Measurements from ENCODE around the gene DMBX1.

Gene DMBX1

DNA sequence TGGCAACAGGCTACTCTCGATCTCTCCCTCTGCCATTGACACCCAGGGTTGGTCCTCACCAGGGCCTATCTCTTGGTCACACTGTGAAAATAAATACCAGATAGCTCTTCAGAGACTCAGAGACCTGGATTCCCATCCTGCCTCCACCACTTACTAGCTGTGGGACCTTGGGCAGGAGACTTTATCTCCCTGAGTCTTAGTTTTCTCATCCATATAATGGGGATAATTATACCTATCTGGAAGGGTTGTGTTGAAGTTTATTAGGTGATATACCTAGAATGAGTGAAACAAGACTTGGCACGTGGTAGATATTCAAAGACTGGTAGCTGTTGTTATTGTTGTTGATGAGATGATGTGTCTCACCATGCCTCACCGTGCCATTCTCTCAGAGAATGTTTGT is 7.4 kb downstream of the DMBX1 start:
- in situ Hi-C loops (cut with MboI; ENCODE audit: low sequenced_read_pairs), result no loop called here

DNA sequence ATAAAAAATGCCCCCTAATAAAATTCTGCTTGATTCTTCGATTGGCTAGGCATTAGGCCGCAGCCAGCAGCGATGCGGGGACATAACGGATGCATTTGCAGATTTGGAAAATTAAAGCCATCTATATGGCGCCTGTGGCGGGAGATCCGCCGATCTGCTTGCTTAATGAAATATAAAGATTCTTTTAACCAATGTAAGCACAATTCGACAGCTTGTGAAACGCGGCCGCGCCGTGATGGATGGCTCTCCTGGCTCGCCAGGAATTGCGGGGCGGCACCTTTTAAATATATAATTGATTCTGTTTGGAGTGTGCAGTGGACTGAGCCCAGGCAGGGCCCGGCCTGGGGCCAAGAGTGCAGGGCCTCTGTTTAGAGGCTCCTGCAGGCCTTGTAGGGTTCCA is 8.0 kb downstream of the DMBX1 start:
- in situ Hi-C loops (cut with MboI; ENCODE audit: low sequenced_read_pairs), result no loop called here

DNA sequence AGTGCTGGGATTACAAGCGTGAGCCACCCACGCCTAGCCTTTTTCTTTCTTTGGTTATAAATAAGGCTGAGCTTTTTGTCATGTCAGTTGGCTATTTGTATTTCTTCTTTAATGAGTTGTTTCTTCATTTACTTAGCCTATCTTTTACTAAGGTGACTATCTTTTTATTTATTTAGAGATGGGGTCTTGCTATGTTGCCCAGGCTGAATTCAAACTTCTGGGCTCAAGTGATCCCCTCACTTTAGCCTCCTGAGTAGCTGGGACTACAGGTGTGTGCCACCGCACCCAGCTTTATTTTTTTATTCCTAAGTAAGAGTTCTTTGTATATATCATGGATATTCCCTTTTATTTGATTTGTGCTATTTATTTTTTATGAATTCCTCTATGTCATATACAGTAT is 11.9 kb downstream of the DMBX1 start:
- in situ Hi-C loops (cut with MboI; ENCODE audit: low sequenced_read_pairs), result no loop called here

DNA sequence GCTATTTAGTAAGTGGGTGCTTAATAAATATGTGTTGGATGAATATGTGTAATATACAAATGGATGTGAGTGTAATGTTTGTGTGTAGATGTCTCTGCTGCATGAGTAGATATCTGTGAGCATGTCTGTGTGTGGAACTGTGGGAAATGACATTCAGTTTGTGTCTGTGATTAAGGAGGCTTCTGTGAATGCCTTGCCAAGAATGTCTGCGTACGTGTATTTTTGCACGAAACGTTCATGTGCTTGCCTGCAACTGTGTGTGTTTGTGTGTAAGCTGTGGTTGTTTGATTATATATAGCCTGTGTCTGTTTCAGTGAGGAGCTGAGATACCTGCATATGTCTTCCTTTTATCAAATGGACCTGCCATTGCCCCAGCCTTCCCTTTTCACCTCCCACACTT is 13.8 kb downstream of the DMBX1 start:
- in situ Hi-C loops (cut with MboI; ENCODE audit: low sequenced_read_pairs), result no loop called here

DNA sequence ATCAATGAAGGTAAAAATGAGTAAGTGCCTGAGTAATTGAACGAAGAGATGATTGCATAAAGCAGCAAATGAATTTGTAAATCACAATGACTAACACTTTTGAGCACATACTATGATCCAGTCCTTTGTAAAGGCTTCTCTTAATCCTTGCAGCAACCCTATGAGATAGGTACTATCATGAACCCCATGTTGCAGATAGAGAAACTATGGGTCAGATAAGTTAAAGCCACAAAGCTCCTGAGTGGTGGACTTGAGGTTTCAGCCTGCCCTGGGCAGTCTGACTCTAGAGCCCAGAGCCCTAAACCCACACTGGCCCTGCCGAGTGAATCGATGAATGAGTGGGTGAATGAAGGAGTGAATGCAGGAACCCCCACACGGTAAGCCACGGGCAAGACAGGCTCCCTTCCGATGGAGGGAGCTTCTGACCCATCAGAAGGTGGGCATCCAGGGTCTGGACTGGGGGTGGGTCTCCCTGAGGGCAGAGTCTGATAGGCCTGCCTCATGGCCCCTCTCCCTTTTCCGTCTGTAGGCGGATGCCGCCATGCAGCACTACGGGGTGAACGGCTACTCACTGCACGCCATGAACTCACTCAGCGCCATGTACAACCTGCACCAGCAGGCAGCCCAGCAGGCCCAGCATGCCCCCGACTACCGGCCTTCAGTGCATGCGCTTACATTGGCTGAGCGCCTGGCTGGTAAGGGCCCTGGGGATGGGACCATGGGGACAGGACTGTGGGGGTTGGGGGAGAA is 17.0 kb downstream of the DMBX1 start:
- in situ Hi-C loops (cut with MboI; ENCODE audit: low sequenced_read_pairs), result no loop called here

DNA sequence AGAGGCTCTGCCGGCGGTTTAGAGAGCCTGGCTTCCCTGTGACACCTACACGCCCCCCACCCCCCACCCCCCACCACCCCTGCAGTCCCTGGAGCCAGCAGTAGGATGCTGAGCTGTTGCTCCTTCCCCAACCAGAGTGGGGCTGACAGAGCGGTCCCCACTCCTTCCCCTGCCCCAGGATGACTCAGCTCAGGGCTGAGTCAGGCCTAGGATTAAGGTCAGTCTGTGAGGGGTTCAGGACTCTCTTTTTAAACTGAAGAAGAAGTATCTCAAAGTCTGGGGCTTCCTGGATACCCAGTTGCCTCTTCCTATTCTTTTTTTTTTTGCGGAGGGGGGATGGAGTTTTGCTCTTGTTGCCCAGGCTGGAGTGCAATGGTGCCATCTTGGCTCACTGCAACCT is 19.1 kb downstream of the DMBX1 start:
- in situ Hi-C loops (cut with MboI; ENCODE audit: low sequenced_read_pairs), result no loop called here

DNA sequence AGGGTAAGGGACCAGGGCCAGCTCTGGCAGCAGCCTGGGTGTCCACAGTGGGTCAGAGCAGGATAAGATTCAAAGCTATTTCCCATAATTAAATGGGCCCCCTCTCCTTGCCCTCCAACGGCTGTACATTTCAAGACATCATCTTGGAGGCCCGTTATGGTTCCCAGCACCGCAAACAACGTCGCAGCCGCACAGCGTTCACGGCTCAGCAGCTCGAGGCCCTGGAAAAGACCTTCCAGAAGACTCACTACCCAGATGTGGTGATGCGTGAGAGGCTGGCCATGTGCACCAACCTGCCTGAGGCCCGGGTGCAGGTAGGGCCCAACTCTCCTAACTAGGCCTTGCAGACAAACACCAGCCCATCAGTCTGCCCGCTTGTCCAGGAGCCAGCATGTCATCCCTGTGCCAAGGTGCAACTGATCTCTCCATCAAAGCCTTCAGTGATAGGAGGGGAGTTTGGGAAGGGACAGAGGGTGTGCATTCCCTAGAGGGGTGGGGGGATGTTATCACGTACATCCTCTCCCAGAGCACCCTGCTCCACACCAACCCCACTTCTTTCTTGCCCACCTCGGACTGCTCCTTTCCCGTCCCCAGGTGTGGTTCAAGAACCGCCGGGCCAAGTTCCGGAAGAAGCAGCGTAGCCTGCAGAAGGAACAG is 20.8 kb downstream of the DMBX1 start:
- in situ Hi-C loops (cut with MboI; ENCODE audit: low sequenced_read_pairs), result no loop called here

DNA sequence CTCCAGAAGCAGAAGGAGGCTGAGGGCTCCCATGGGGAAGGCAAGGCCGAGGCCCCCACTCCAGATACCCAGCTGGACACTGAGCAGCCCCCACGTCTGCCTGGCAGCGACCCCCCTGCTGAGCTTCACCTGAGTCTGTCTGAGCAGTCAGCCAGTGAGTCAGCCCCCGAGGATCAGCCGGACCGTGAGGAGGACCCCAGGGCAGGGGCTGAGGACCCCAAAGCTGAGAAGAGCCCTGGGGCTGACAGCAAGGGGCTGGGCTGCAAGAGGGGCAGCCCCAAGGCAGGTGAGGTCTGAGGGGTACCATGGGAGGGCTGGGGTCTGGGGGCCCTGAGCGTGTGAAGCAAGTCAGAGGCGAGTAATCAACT is 21.3 kb downstream of the DMBX1 start:
- in situ Hi-C loops (cut with MboI; ENCODE audit: low sequenced_read_pairs), result no loop called here

DNA sequence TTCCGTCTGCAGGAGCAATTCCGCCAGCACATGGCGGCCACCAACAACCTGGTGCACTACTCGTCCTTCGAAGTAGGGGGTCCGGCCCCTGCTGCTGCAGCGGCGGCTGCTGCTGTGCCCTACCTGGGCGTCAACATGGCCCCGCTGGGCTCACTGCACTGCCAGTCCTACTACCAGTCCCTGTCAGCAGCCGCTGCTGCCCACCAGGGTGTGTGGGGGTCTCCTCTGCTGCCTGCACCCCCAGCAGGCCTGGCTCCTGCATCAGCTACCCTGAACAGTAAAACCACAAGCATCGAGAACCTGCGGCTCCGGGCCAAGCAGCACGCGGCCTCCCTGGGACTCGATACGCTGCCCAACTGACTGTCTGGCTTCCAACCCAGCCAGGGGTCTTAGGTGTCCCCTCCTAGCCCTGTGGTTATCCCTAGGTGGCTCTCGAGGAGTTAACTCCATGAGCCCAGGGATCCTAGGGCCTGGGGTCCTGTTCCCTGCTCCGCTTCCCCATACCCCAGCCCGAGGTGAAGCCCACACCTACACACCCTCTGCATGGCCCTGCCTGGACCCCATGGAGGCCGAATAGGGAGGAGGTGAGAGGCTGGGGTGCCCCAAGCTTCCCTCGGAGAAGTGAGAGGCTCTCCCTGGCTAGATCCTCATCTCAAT is 22.6 kb downstream of the DMBX1 start:
- in situ Hi-C loops (cut with MboI; ENCODE audit: low sequenced_read_pairs), result no loop called here

DNA sequence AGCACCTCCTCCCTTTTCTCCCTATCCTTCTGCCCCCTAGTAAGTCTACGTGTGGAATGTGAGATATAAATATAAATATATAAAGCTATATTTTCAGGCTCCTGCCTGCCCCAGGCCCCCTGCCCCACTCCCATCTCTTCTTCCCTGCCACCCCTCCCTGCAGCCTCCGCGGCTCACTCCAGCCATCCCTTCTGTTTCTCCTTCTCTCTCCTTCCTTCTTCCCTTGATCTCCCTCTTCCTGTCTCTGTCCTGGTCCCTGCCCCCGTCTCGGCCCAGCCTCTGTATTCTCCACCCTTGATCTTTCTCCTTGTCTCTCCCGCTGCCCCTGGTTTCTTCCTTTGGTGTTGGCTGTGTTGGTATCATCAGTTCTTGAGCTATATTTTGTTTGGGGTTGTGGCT is 23.2 kb downstream of the DMBX1 start:
- in situ Hi-C loops (cut with MboI; ENCODE audit: low sequenced_read_pairs), result no loop called here

DNA sequence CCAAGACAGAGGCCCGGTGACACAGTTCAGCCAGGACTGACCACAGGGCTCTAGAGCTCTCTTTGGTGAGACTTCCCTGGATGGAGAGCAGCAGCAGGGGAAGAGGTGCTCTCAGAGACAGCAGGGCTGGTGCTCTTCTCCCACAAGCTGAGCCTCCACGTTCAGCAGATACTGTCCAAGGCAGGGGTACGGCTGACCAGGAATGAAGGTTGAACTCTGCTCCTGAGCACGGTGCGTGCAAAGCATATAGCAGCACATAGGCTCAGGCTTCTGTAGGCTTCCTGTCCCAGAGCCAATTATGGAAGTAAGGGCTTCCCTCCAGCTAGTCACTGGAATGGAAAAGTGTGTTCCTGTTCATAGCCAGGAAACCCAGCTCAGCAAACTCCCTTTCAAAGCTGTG is 23.9 kb downstream of the DMBX1 start:
- in situ Hi-C loops (cut with MboI; ENCODE audit: low sequenced_read_pairs), result no loop called here

DNA sequence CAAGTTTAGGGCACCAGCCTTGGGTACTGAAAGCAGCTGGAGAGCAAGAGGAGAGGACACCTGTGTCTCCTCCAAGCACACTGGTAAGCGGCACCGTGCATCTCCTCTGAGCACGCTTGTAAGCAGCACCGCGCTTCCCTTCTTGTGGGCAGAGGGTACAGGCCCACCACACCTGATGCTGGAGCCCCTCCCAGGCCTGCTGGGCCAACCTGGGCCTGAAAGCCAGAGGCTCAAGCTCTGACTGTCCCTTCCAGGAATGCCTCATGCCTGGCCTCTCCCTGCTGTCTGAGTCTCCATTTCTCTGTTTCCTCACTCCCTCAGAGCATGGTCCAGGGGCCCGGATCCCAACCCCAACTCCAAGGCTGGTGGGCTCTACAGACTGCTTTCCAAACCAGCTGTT is 25.9 kb downstream of the DMBX1 start:
- in situ Hi-C loops (cut with MboI; ENCODE audit: low sequenced_read_pairs), result no loop called here

DNA sequence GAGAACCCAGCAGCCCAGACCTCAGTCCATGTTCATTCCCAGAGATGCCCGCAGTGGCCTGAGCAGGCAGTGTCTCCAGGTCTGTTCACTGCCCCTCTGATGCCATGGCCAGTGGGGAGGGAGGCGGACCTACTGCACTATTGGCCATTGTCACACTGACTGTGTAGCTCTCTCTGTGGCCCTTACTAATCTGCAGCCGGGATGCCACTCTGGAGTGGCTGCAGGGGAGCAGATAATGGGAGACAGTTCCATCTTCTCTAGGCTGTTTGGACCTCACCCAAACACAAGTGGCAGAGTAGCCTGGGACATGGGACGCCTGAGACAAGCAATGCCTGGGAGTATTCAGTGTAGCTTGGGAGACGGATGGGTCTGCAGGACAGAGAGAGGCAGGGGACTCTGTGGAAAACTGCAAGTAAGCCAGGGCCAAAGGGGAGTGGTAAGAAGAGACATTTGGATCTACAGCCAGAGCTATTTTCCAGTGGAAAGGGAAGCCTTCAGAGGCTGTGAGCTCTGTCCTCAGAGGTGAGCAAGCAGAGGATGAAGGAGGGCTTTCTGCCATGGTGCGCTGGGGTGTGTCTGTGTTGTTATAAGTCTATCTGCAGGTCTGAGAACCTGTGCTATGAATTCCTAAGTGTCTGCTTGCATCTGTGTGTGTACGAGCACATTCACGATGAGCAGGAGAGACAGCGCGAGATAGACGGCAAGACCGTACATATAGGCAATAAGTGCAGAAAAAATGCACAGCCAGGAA is 26.7 kb downstream of the DMBX1 start:
- in situ Hi-C loops (cut with MboI; ENCODE audit: low sequenced_read_pairs), result no loop called here

DNA sequence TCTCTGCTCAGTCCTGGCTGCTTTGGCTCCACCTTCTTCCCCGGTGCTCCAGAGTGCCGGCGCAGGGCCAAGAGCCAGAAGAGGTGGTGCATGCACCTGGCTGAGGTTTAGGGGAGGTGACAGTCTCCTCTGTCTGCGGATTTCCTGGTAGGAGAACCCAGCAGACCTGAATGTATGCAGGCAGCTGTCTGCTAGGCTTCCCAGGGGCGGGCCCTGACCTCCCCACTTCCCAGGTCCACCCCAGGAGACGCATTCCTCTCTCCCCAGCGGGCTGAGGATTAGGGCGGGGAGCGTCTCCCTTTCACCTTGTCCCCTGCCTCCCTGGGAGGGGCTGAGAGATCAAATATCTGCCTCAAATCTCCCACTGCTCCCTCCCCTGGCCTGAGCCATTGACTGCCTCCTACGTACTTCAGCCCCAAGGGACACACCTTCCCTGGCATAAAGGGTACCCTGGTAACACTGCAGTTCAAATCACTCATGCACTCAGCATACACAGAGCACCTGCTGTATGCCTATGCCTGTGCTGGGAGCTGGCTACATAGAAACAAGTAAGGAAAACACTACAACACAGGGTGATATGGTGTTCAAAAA is 27.5 kb downstream of the DMBX1 start:
- in situ Hi-C loops (cut with MboI; ENCODE audit: low sequenced_read_pairs), result no loop called here

DNA sequence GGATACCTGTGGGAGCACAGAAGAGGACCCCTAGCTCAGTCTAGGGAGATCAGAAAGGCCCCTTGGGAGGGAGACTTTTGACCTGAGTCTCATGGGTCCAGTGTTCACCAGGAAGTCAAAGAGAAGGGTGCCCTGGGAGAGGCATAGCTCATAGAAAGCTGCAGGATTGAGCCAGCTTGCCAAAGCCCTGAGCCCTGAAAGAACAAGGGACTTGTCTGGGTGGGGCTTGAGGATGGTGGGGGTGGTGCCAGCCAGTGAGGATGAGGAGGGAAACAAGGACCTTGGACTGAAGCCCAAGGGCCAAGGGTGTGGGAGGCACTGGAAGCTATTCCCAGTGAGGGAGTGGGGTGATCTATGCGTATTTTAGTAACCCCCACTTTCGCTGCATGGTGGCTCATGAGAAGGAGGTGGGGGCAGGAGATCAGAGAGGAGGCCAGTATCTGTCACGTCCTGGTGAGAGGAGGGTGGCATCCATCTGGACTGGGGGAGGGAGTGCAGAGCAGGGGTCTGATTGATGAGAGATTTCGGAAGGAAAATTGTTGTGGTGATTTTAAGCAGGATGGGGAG is 28.4 kb downstream of the DMBX1 start:
- in situ Hi-C loops (cut with MboI; ENCODE audit: low sequenced_read_pairs), result no loop called here

DNA sequence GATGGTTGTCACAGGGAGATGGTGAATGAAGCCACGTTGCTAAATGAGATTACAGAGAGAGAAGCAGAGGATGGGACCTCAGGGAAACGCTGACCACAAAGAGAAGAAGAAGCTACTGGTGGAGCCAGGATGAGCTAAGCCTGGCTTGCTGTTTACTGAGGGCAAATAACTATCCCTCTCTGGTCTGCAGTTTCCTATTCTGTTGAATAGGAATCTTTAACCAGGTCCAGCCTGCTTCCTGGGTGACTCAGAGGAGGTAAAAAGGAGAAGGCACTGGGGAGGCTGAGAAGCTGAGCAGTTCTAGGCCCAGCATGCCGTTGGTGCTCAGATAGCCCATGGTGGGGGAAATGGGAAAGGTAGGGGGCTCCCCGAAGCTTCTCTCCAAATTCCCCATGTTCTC is 29.6 kb downstream of the DMBX1 start:
- in situ Hi-C loops (cut with MboI; ENCODE audit: low sequenced_read_pairs), result no loop called here

DNA sequence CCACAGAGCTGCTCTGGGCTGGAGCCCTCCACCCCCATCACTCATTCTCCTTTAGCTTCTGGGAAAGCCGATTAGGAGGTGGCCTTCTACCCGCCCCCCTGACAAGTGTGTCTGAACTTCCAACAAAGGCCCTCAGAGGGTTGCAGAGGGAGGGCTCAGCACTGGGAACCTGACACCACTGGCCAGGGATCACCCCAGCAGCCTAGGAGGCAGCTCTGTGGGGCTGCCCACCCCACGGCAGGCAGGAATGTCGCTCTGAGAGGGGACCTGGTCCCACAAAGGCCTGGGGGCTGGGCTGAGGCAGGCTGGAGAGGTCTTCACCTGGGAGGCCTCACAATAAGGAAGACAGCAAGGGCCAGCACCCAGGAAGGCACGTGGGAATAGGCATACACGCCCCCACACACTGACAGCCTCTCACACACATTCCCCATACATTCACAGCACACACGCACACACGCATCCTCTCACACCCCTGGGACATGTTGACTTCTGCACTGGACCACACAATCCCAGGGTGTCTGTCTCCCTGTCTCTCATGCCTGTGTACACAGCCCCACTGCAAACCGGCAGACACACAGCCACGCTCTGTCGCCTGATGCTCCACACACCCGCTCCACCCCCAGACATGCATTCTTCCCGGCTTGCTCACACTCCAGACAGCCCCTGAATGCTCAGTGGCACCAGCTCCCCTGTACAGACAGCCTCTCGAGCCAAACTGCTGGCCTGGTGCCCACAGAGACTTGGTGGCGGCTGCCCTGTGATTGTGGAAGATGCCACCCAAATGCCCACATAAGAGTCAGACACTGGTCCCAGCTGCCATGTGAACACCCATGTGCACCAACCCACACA is 30.7 kb downstream of the DMBX1 start:
- in situ Hi-C loops (cut with MboI; ENCODE audit: low sequenced_read_pairs), result no loop called here

DNA sequence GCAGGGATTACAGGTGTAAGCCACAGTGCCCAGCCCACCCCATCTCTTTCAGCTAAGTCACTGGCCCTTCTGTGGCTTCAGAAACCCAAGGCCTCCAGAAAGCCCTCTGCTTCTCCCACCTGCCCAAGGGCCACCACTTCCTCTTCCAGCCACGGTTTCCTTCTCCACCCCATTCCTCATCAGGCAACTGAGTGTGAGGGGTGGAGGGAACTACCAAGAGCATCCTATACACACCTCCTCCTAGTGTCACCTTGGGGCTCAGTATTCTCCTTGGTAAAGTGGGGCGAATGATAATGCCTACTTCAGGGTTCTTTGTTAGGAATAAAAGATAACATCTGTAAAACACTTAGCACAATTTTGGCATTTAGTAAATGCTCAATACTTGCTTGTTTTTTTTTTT is 31.8 kb downstream of the DMBX1 start:
- in situ Hi-C loops (cut with MboI; ENCODE audit: low sequenced_read_pairs), result no loop called here

DNA sequence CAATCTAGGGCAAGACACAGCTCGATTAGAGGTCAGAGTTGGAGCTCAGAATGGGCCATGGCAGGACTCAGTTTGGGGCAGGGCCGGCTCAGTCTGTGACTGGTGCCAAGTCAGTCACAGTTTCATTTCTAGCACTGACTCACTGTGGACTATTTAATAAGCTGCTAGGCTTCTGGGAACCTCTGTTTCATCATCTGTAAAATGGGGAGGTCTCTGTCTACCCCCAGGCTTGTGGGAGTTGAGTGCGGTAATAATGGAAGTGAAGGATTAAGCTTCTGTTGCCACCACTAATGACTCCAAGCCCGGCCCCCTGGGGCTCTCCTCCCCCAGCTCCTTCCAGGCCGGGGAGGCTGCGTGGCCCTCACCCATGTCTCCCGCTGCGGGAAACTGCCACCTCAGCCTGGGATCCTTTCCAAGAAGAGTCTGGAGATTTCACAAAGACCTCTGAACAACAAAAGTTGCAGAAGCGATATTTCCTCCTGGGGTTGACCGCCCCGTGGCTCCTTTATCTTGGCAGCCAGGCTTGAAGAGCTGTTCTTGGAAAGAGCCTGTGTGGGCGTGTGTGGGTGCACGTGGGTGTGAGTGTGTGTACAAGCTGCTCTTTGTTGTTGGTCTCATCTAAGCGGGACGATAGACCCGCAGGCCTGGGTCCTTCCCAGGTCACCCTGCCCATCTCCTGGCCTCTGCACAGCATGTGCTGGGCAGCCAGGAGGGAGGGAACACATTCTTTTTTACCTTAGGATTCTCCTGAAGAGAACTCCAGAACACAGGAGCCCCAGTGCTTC is 32.7 kb downstream of the DMBX1 start:
- in situ Hi-C loops (cut with MboI; ENCODE audit: low sequenced_read_pairs), result no loop called here
